WTC11 (cell line): ENCODE data around the gene ERBB4. TPM values are rescaled to one million over a fixed set of nuclear protein-coding genes. Genes with fewer than 3 reads are reported as not detected.

Experiments used
- ATAC-seq: fragments of 200-7000 bp; cut with Tn5 transposase; 2 replicates; pipeline ENCODE4 v1.10.0; 2021; ENCODE audit warnings: mild to moderate bottlenecking, moderate library complexity
- CTCF ChIA-PET: fragments of 300-600 bp; sonication (Branson Sonifier 250); formaldehyde crosslinking; loops from one replicate; lab custom pipeline; 2021; ENCODE audit warnings: antibody characterized with exemption; lab: Charles Lee
- POLR2A ChIA-PET: fragments of 350-600 bp; sonication (Branson Sonifier 250); formaldehyde crosslinking; loops from one replicate; lab custom pipeline; 2021; ENCODE audit warnings: antibody characterized with exemption; lab: Charles Lee
- DNase-seq: peaks from one replicate; pipeline ENCODE4 v3.0.0; 2021; ENCODE audit warnings: low spot score
- H3K27ac Mint-ChIP-seq: 2 replicates; pipeline ENCODE4 v1.8.0; 2021; ENCODE audit warnings: mixed read lengths
- H3K27me3 Mint-ChIP-seq: 2 replicates; pipeline ENCODE4 v1.8.0; 2021; ENCODE audit warnings: low read depth, mild to moderate bottlenecking, moderate library complexity, mixed read lengths
- H3K36me3 Mint-ChIP-seq: 2 replicates; pipeline ENCODE4 v1.8.0; 2021; ENCODE audit warnings: mixed read lengths
- H3K4me1 Mint-ChIP-seq: 2 replicates; pipeline ENCODE4 v1.8.0; 2022; ENCODE audit warnings: mixed read lengths
- H3K4me3 Mint-ChIP-seq: 2 replicates; pipeline ENCODE4 v1.8.0; 2021; ENCODE audit warnings: mild to moderate bottlenecking, moderate library complexity, mixed read lengths
- H3K9me3 Mint-ChIP-seq: 2 replicates; pipeline ENCODE4 v1.8.0; 2021; ENCODE audit warnings: mixed read lengths
- CBFB ChIP-seq: sonication (generic); formaldehyde crosslinking; IDR thresholded peaks from 2 replicates; pipeline ENCODE4 v1.8.1; 2022; ENCODE audit warnings: mild to moderate bottlenecking, low read depth, missing genetic modification reagents
- CREB1 ChIP-seq: sonication (generic); formaldehyde crosslinking; IDR thresholded peaks from 2 replicates; pipeline ENCODE4 v1.8.0; 2023; ENCODE audit warnings: mild to moderate bottlenecking, missing genetic modification reagents
- GABPB1 ChIP-seq: sonication (generic); formaldehyde crosslinking; IDR thresholded peaks from 2 replicates; pipeline ENCODE4 v1.8.1; 2023; ENCODE audit warnings: mild to moderate bottlenecking, missing genetic modification reagents
- MXD4 ChIP-seq: fragments of 250-450 bp; sonication (Bioruptor Pico); IDR thresholded peaks from 2 replicates; pipeline ENCODE4 v1.8.0; 2021; ENCODE audit warnings: mild to moderate bottlenecking, moderate library complexity, borderline replicate concordance
- MYBL2 ChIP-seq: sonication (generic); formaldehyde crosslinking; IDR thresholded peaks from 2 replicates; pipeline ENCODE4 v1.8.1; 2023; ENCODE audit warnings: mild to moderate bottlenecking, moderate library complexity, missing genetic modification reagents
- NR1H2 ChIP-seq: sonication (generic); formaldehyde crosslinking; IDR thresholded peaks from 2 replicates; pipeline ENCODE4 v1.9.0; 2021; ENCODE audit warnings: mild to moderate bottlenecking, moderate library complexity, missing genetic modification reagents
- RORB ChIP-seq: fragments of 250-450 bp; sonication (Bioruptor Pico); IDR thresholded peaks from 2 replicates; pipeline ENCODE4 v1.9.0; 2021; ENCODE audit warnings: mild to moderate bottlenecking
- SMAD4 ChIP-seq: sonication (generic); formaldehyde crosslinking; IDR thresholded peaks from 2 replicates; pipeline ENCODE4 v1.8.0; 2022; ENCODE audit warnings: mild to moderate bottlenecking, missing genetic modification reagents
- SP1 ChIP-seq: sonication (generic); formaldehyde crosslinking; conservative IDR thresholded peaks from 2 replicates; pipeline ENCODE4 v1.8.1; 2022; ENCODE audit warnings: missing genetic modification reagents
- TP53 ChIP-seq: sonication (generic); formaldehyde crosslinking; IDR thresholded peaks from 2 replicates; pipeline ENCODE4 v1.8.1; 2023; ENCODE audit warnings: mild to moderate bottlenecking, missing genetic modification reagents
- ZNF121 ChIP-seq: sonication (generic); formaldehyde crosslinking; IDR thresholded peaks from 2 replicates; pipeline ENCODE4 v1.8.0; 2023; ENCODE audit warnings: missing genetic modification reagents
- ZNF138 ChIP-seq: sonication (generic); formaldehyde crosslinking; conservative IDR thresholded peaks from 2 replicates; pipeline ENCODE4 v1.8.1; 2022; ENCODE audit warnings: mild to moderate bottlenecking, moderate library complexity, missing genetic modification reagents
- ZNF232 ChIP-seq: sonication (generic); formaldehyde crosslinking; IDR thresholded peaks from 2 replicates; pipeline ENCODE4 v1.8.0; 2022; ENCODE audit warnings: mild to moderate bottlenecking, missing genetic modification reagents
- total RNA-seq: library from RNA; stranded (reverse); gene quantifications from 3 replicates; pipeline ENCODE4 v1.2.3, GENCODE V29; 2021
- TF ChIP-seq, protein P1 (sequence below): sonication (generic); formaldehyde crosslinking; IDR thresholded peaks from 2 replicates; pipeline ENCODE4 v1.8.0; 2022; ENCODE audit warnings: mild to moderate bottlenecking, missing genetic modification reagents
- TF ChIP-seq, protein P2 (sequence below): fragments of 200-600 bp; IDR thresholded peaks from 2 replicates; pipeline ENCODE4 v1.8.0; 2022; ENCODE audit warnings: antibody characterized with exemption
- TF ChIP-seq, protein P3 (sequence below): sonication (generic); formaldehyde crosslinking; IDR thresholded peaks from 2 replicates; pipeline ENCODE4 v1.8.1; 2023; ENCODE audit warnings: mild to moderate bottlenecking, moderate library complexity, missing genetic modification reagents
- TF ChIP-seq, protein P4 (sequence below): sonication (generic); formaldehyde crosslinking; IDR thresholded peaks from 2 replicates; pipeline ENCODE4 v1.8.1; 2023; ENCODE audit warnings: mild to moderate bottlenecking, missing genetic modification reagents, moderate library complexity
- TF ChIP-seq, protein P5 (sequence below): fragments of 250-450 bp; sonication (Bioruptor Pico); conservative IDR thresholded peaks from 2 replicates; pipeline ENCODE4 v1.9.0; 2021; ENCODE audit warnings: mild to moderate bottlenecking
- TF ChIP-seq, protein P6 (sequence below): fragments of 250-450 bp; sonication (Bioruptor Pico); IDR thresholded peaks from 2 replicates; pipeline ENCODE4 v1.9.0; 2021; ENCODE audit warnings: mild to moderate bottlenecking
- TF ChIP-seq, protein P7 (sequence below): sonication (generic); formaldehyde crosslinking; IDR thresholded peaks from 2 replicates; pipeline ENCODE4 v1.8.1; 2022; ENCODE audit warnings: low read depth, missing genetic modification reagents, borderline replicate concordance
- TF ChIP-seq, protein P8 (sequence below): sonication (generic); formaldehyde crosslinking; conservative IDR thresholded peaks from 2 replicates; pipeline ENCODE4 v1.8.1; 2022; ENCODE audit warnings: mild to moderate bottlenecking, missing genetic modification reagents

The ERBB4 gene
- total RNA-seq, 1 experiment from 2014 or later = 1.6 TPM

DNA sequence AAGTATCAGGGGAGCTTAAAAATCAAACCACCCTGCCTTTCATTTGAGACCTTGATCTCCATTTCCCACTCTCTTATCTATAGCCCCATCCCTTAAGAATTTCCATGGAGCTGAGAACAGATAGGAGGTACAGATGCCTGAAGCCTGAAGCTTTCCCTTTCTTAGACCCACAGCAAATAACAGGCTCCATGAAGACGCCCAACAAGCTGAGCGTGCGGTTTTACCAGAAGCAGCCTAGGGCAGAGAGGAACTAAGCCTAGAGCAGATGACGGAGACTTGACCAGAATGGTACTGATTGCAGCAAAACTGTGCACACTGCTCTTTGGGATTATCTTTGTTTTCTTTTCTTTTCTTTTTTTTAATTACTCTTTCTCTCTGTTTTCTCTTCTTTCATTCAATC is 1.7 kb upstream of the ERBB4 start:
- DNase-seq (no peak), ATAC-seq (no peak)
- H3K27me3 Mint-ChIP-seq = peaks cover 57% of the 10 kb centered on the region
- no peaks in the 10 kb centered on the region for H3K9me3 Mint-ChIP-seq
- peaks cover 18% of the 10 kb centered on the region for H3K4me1 Mint-ChIP-seq
- POLR2A ChIA-PET = interaction anchor here (0.6 kb wide), 1 partner anchor 13 kb away, joined by 5 read pairs; no protein-coding TSS in a partner anchor
- CTCF ChIA-PET = interaction anchor here (0.6 to 2.3 kb wide), 3 partner anchors 27 to 1454 kb away, joined by 3 to 8 read pairs (median 5); no protein-coding TSS in a partner anchor
- no peaks in the 10 kb centered on the region for H3K36me3 Mint-ChIP-seq
- no peak overlapping the region for H3K27ac Mint-ChIP-seq
- no peak overlapping the region for H3K4me3 Mint-ChIP-seq
- TF ChIP-seq MXD4 (CRISPR knock-in tag) = no peak
- TF ChIP-seq SP1 (CRISPR knock-in tag) = no peak
- no peak for TF ChIP-seq TP53 (CRISPR knock-in tag)
- TF ChIP-seq, protein P1, sequence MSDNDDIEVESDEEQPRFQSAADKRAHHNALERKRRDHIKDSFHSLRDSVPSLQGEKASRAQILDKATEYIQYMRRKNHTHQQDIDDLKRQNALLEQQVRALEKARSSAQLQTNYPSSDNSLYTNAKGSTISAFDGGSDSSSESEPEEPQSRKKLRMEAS (CRISPR knock-in tag) = no peak
- TF ChIP-seq, protein P2, sequence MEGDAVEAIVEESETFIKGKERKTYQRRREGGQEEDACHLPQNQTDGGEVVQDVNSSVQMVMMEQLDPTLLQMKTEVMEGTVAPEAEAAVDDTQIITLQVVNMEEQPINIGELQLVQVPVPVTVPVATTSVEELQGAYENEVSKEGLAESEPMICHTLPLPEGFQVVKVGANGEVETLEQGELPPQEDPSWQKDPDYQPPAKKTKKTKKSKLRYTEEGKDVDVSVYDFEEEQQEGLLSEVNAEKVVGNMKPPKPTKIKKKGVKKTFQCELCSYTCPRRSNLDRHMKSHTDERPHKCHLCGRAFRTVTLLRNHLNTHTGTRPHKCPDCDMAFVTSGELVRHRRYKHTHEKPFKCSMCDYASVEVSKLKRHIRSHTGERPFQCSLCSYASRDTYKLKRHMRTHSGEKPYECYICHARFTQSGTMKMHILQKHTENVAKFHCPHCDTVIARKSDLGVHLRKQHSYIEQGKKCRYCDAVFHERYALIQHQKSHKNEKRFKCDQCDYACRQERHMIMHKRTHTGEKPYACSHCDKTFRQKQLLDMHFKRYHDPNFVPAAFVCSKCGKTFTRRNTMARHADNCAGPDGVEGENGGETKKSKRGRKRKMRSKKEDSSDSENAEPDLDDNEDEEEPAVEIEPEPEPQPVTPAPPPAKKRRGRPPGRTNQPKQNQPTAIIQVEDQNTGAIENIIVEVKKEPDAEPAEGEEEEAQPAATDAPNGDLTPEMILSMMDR = no peak
- no peak for TF ChIP-seq RORB (CRISPR knock-in tag)
- TF ChIP-seq, all 79 proteins: peak for 0

DNA sequence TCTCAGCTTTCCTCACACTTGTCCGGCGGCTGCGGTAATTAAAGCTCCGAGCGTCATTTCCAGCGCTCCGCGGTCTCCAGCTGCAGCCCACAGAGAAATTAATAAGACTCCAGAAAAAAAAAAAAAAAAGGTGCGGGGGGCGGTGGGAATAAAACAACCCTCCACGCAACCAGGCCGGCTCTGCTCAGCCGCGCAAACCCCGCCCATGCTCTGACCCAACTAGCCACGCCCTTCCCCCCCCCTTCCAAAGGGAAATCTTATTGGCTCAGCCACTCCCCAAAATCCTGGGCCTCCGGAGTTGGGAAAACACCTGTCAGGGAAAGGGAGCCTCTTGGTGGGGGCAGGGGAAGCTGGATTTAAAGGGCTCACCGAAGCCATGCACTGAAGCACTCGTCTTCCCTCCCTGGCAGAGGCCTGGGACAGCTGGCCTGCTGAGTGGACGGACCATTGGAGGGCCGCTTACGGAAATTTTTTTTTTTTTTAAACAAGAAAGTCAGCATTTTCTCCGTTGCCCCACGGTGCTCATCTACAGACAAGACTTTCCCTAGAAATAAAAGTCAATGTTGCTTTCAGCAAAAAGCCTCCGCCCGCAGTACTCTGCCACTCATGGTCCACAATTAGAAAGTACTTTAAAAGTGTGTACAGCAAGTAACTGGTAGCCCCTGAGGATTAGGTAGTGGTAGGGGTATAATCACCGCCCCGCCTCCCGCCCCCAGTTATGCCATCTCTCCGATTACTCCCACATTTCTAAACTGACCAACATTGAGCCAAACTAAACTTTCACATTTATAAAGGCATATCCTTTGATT is 674 bp upstream of the ERBB4 start:
- H3K4me1 Mint-ChIP-seq = peaks cover 19% of the 10 kb centered on the region
- ChIA-PET POLR2A (interaction anchor here (0.6 to 0.7 kb wide), 3 partner anchors 625 to 901 kb away, joined by 3 read pairs; no protein-coding TSS in a partner anchor), CTCF (interaction anchor here (0.7 to 2.3 kb wide), 4 partner anchors 19 to 794 kb away, joined by 3 to 8 read pairs (median 4); no protein-coding TSS in a partner anchor)
- ATAC-seq (peak; percentile 75), DNase-seq (peak; percentile 88)
- peak overlapping the region; percentile 92 for H3K4me3 Mint-ChIP-seq
- H3K9me3 Mint-ChIP-seq = no peaks in the 10 kb centered on the region
- no peak for TF ChIP-seq GABPB1 (CRISPR knock-in tag)
- TF ChIP-seq, protein P3, sequence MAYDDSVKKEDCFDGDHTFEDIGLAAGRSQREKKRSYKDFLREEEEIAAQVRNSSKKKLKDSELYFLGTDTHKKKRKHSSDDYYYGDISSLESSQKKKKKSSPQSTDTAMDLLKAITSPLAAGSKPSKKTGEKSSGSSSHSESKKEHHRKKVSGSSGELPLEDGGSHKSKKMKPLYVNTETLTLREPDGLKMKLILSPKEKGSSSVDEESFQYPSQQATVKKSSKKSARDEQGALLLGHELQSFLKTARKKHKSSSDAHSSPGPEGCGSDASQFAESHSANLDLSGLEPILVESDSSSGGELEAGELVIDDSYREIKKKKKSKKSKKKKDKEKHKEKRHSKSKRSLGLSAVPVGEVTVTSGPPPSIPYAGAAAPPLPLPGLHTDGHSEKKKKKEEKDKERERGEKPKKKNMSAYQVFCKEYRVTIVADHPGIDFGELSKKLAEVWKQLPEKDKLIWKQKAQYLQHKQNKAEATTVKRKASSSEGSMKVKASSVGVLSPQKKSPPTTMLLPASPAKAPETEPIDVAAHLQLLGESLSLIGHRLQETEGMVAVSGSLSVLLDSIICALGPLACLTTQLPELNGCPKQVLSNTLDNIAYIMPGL = no peak
- TF ChIP-seq, protein P1 (CRISPR knock-in tag) = peak; percentile 28; the same call in 1 of the 2 replicates
- TF ChIP-seq, protein P4, sequence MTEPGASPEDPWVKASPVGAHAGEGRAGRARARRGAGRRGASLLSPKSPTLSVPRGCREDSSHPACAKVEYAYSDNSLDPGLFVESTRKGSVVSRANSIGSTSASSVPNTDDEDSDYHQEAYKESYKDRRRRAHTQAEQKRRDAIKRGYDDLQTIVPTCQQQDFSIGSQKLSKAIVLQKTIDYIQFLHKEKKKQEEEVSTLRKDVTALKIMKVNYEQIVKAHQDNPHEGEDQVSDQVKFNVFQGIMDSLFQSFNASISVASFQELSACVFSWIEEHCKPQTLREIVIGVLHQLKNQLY (CRISPR knock-in tag) = no peak
- TF ChIP-seq, protein P5, sequence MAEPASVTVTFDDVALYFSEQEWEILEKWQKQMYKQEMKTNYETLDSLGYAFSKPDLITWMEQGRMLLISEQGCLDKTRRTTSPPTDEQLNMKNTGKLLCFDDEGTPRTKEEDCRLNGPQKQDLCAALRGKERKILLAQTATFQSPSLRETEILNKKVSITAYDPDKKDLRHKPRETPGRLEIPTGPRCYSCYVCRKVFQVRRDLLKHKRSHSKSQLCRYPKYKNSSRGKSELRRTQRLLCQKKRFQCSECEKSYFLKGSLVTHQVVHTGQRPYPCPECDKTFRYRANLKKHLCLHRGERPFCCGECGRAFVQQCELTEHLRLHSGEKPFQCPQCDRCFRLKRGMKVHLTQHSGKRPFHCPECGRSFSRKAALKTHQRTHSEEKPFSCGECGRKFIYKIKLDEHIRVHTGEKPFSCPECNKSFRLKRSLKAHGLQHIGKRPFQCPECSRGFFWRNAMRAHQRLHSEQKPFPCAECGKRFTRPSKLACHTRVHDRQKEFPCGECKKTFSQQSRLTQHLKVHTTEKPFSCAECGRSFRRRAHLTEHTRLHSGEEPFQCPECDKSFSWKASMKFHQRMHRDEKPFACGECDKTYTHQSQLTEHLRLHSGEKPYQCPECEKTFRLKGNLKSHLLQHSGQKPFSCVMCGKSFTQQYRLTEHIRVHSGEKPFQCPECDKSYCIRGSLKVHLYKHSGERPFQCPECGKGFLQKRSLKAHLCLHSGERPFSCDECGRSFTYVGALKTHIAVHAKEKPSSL = no peak
- TF ChIP-seq, protein P6, sequence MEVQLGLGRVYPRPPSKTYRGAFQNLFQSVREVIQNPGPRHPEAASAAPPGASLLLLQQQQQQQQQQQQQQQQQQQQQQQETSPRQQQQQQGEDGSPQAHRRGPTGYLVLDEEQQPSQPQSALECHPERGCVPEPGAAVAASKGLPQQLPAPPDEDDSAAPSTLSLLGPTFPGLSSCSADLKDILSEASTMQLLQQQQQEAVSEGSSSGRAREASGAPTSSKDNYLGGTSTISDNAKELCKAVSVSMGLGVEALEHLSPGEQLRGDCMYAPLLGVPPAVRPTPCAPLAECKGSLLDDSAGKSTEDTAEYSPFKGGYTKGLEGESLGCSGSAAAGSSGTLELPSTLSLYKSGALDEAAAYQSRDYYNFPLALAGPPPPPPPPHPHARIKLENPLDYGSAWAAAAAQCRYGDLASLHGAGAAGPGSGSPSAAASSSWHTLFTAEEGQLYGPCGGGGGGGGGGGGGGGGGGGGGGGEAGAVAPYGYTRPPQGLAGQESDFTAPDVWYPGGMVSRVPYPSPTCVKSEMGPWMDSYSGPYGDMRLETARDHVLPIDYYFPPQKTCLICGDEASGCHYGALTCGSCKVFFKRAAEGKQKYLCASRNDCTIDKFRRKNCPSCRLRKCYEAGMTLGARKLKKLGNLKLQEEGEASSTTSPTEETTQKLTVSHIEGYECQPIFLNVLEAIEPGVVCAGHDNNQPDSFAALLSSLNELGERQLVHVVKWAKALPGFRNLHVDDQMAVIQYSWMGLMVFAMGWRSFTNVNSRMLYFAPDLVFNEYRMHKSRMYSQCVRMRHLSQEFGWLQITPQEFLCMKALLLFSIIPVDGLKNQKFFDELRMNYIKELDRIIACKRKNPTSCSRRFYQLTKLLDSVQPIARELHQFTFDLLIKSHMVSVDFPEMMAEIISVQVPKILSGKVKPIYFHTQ (CRISPR knock-in tag) = no peak
- no peak for TF ChIP-seq SMAD4 (CRISPR knock-in tag)
- TF ChIP-seq, protein P7, sequence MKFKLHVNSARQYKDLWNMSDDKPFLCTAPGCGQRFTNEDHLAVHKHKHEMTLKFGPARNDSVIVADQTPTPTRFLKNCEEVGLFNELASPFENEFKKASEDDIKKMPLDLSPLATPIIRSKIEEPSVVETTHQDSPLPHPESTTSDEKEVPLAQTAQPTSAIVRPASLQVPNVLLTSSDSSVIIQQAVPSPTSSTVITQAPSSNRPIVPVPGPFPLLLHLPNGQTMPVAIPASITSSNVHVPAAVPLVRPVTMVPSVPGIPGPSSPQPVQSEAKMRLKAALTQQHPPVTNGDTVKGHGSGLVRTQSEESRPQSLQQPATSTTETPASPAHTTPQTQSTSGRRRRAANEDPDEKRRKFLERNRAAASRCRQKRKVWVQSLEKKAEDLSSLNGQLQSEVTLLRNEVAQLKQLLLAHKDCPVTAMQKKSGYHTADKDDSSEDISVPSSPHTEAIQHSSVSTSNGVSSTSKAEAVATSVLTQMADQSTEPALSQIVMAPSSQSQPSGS = no peak
- TF ChIP-seq ZNF232 (CRISPR knock-in tag) = no peak
- no peak for TF ChIP-seq CBFB (CRISPR knock-in tag)
- no peak for TF ChIP-seq NR1H2 (CRISPR knock-in tag)
- TF ChIP-seq, protein P8, sequence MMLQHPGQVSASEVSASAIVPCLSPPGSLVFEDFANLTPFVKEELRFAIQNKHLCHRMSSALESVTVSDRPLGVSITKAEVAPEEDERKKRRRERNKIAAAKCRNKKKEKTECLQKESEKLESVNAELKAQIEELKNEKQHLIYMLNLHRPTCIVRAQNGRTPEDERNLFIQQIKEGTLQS = no peak
- TF ChIP-seq CREB1 (CRISPR knock-in tag) = no peak
- no peak for TF ChIP-seq MYBL2
- no peak for TF ChIP-seq ZNF121 (CRISPR knock-in tag)
- TF ChIP-seq ZNF138 (CRISPR knock-in tag) = no peak
- TF ChIP-seq SP1 (CRISPR knock-in tag) = peak; percentile 42; the same call in 1 of the 2 replicates
- H3K27ac Mint-ChIP-seq = no peak overlapping the region
- H3K36me3 Mint-ChIP-seq = no peaks in the 10 kb centered on the region
- H3K27me3 Mint-ChIP-seq = peaks cover 67% of the 10 kb centered on the region
